SH-SY5Y (cell line): Measurements from ENCODE around the gene PTGR3.

ENCODE experiments used
- GATA2 ChIP-seq: IDR thresholded peaks from 2 replicates; pipeline ENCODE4 v1.6.1; 2011; ENCODE audit warnings: mild to moderate bottlenecking, low read depth, low read length
- GATA3 ChIP-seq: IDR thresholded peaks from 2 replicates; pipeline ENCODE4 v1.6.1; 2011; ENCODE audit warnings: low read depth, mild to moderate bottlenecking, low read length, moderate library complexity

DNA sequence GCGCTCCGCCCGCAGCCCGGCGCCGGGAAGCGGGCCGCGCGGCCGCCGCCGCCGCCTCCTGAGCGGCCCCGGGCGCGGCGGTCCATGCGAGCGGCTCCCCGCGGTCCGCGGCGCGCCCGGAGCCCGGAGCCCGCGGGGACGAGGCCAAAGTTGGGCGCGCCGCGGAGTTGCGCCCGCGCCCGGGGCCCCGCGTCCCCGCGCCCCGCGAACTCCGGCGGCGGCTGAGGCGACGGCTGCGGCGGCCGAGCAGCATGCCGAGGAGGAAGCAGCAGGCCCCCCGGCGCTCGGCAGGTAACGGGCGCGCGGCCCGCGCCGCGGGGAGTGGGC lies 2.6 kb upstream of the PTGR3 start:
- no peak for TF ChIP-seq GATA2
- no peak for TF ChIP-seq GATA3
